H1 (cell line): ENCODE results near the gene CYYR1. TPM values are rescaled to one million over a fixed set of nuclear protein-coding genes. Genes with fewer than 3 reads are reported as not detected.
A peak's percentile ranks its signal among the peaks of the same experiment; 100 is the strongest.

Experiments used
- CTCF ChIA-PET: fragments of 300-600 bp; sonication (Branson Sonifier 250); formaldehyde crosslinking; loops from one replicate; lab custom pipeline; 2021; ENCODE audit not compliant: partially characterized antibody; lab: Charles Lee
- POLR2A ChIA-PET: fragments of 300-600 bp; sonication (Branson Sonifier 250); formaldehyde crosslinking; loops from one replicate; lab custom pipeline; 2021; ENCODE audit warnings: inconsistent platforms; ENCODE audit not compliant: partially characterized antibody; lab: Charles Lee
- DNase-seq, 2 experiments: peaks; one replicate each; pipeline versions ENCODE4 v3.0.0 to v3.0.0-alpha.2; 2010 to 2022; ENCODE audit warnings: low spot score in 2 of 2, low read depth in 1 of 2, mixed read lengths in 1 of 2
- FAIRE-seq: peaks from 2 replicates; lab custom pipeline; 2011; peaks lifted over from hg19 to GRCh38; lab: Jason Lieb, UNC
- H2AFZ ChIP-seq: 2 replicates; pipeline ENCODE4 v1.8.1; 2012; ENCODE audit warnings: low read length, inconsistent platforms
- H2AK5ac ChIP-seq: 2 replicates; pipeline ENCODE4 v1.6.1; 2013; ENCODE audit warnings: low read depth, low read length
- H2BK120ac ChIP-seq: replicated peaks from 2 replicates; pipeline ENCODE3; 2013; ENCODE audit warnings: low read depth, low read length, inconsistent platforms
- H2BK12ac ChIP-seq: 2 replicates; pipeline ENCODE4 v1.6.1; 2013; ENCODE audit warnings: low read depth, low read length
- H2BK15ac ChIP-seq: 2 replicates; pipeline ENCODE4 v1.6.1; 2013; ENCODE audit warnings: low read length
- H2BK20ac ChIP-seq: 2 replicates; pipeline ENCODE4 v1.6.1; 2013; ENCODE audit warnings: low read length
- H2BK5ac ChIP-seq: 2 replicates; pipeline ENCODE4 v1.6.1; 2013; ENCODE audit warnings: low read depth, low read length
- H3K14ac ChIP-seq: 2 replicates; pipeline ENCODE4 v1.6.1; 2013; ENCODE audit warnings: inconsistent platforms; ENCODE audit not compliant: insufficient read length
- H3K18ac ChIP-seq: 2 replicates; pipeline ENCODE4 v1.6.1; 2013; ENCODE audit warnings: low read length; ENCODE audit errors: extremely low read depth
- H3K23ac ChIP-seq: 2 replicates; pipeline ENCODE4 v1.6.1; 2013; ENCODE audit warnings: inconsistent platforms; ENCODE audit not compliant: insufficient read length
- H3K23me2 ChIP-seq: 2 replicates; pipeline ENCODE4 v1.6.1; 2013; ENCODE audit warnings: low read depth, low read length
- H3K27ac ChIP-seq: 2 replicates; pipeline ENCODE4 v1.6.1; 2011; ENCODE audit warnings: low read depth, low read length, inconsistent platforms
- H3K27me3 ChIP-seq, 4 experiments: replicated peaks in 1 of 4; 1 replicate in 1 of 4; 2 replicates in 3 of 4; pipeline versions ENCODE4 v1.6.1 to v1.8.1; 2011 to 2013; ENCODE audit warnings: low read length in 3 of 4, mild to moderate bottlenecking in 3 of 4, inconsistent platforms in 2 of 4, mixed read lengths in 2 of 4, moderate library complexity in 1 of 4; ENCODE audit not compliant: control insufficient read depth in 3 of 4, insufficient read depth in 3 of 4; ENCODE audit errors: extremely low read depth in 1 of 4
- H3K36me3 ChIP-seq, 4 experiments: 2 replicates each; pipeline versions ENCODE4 v1.6.1 to v1.8.1; 2011 to 2013; ENCODE audit warnings: mild to moderate bottlenecking in 4 of 4, low read length in 3 of 4, moderate library complexity in 2 of 4, control low read depth in 1 of 4, inconsistent platforms in 1 of 4; ENCODE audit not compliant: insufficient read depth in 4 of 4, control insufficient read depth in 2 of 4
- H3K4ac ChIP-seq: replicated peaks from 2 replicates; pipeline ENCODE3; 2013; ENCODE audit warnings: low read length, low read depth, mixed read lengths, inconsistent platforms; ENCODE audit not compliant: insufficient read length
- H3K4me1 ChIP-seq, 4 experiments: replicated peaks in 1 of 4; 1 replicate in 1 of 4; 2 replicates in 3 of 4; pipeline versions ENCODE4 v1.6.1 to v1.8.1; 2011 to 2013; ENCODE audit warnings: low read length in 3 of 4, inconsistent platforms in 2 of 4, mixed read lengths in 1 of 4; ENCODE audit not compliant: insufficient read depth in 4 of 4, control insufficient read depth in 3 of 4
- H3K4me2 ChIP-seq, 2 experiments: 2 replicates each; pipeline versions ENCODE4 v1.6.1 to v1.8.1; 2011 to 2013; ENCODE audit warnings: low read depth in 2 of 2, low read length in 2 of 2, control low read depth in 1 of 2, inconsistent platforms in 1 of 2, mild to moderate bottlenecking in 1 of 2; ENCODE audit not compliant: insufficient read depth in 1 of 2
- H3K4me3 ChIP-seq, 4 experiments: fragments of 200-600, 300-600 bp in 1 of 4; sonication (generic), shearing (Covaris generic), sonication (Bioruptor Twin) in 1 of 4; 2 replicates each; pipeline versions ENCODE4 v1.5.1 to v1.8.1; 2011 to 2016; ENCODE audit warnings: low read length in 4 of 4, low read depth in 3 of 4, control low read depth in 2 of 4, inconsistent platforms in 2 of 4, mild to moderate bottlenecking in 2 of 4, mixed read lengths in 1 of 4, moderate library complexity in 1 of 4; ENCODE audit not compliant: insufficient read depth in 2 of 4; ENCODE audit errors: extremely low read depth in 1 of 4
- H3K56ac ChIP-seq: replicated peaks from 2 replicates; pipeline ENCODE3; 2013; ENCODE audit warnings: low read depth, mild to moderate bottlenecking, mixed read lengths, low read length, inconsistent platforms; ENCODE audit not compliant: insufficient read length
- H3K79me1 ChIP-seq: 2 replicates; pipeline ENCODE4 v1.6.1; 2013; ENCODE audit warnings: low read depth, low read length, control low read depth
- H3K79me2 ChIP-seq, 2 experiments: 2 replicates each; pipeline versions ENCODE4 v1.6.1 to v1.8.1; 2012 to 2013; ENCODE audit warnings: low read length in 2 of 2, mild to moderate bottlenecking in 2 of 2, inconsistent platforms in 1 of 2; ENCODE audit not compliant: insufficient read depth in 2 of 2, control insufficient read depth in 1 of 2
- H3K9ac ChIP-seq, 4 experiments: replicated peaks in 1 of 4; 1 replicate in 1 of 4; 2 replicates in 3 of 4; pipeline versions ENCODE4 v1.6.1 to v1.8.1; 2011 to 2013; ENCODE audit warnings: low read depth in 3 of 4, low read length in 3 of 4, control low read depth in 2 of 4, mild to moderate bottlenecking in 2 of 4, moderate library complexity in 2 of 4, inconsistent platforms in 1 of 4; ENCODE audit errors: extremely low read depth in 1 of 4
- H3K9me3 ChIP-seq, 2 experiments: 2 replicates each; pipeline versions ENCODE4 v1.6.1 to v1.8.1; 2012 to 2013; ENCODE audit warnings: mild to moderate bottlenecking in 2 of 2, moderate library complexity in 2 of 2, control low read depth in 1 of 2, inconsistent platforms in 1 of 2, low read depth in 1 of 2, low read length in 1 of 2, mixed read lengths in 1 of 2; ENCODE audit not compliant: insufficient read depth in 2 of 2
- H4K20me1 ChIP-seq, 2 experiments: replicated peaks in 1 of 2; 2 replicates each; pipeline versions ENCODE3 to v1.8.1; 2011 to 2013; ENCODE audit warnings: inconsistent platforms in 2 of 2, low read length in 2 of 2, mild to moderate bottlenecking in 1 of 2; ENCODE audit not compliant: insufficient read depth in 2 of 2, control insufficient read depth in 1 of 2
- H4K5ac ChIP-seq: 2 replicates; pipeline ENCODE4 v1.6.1; 2013; ENCODE audit warnings: low read length, low read depth, mixed read lengths, inconsistent platforms; ENCODE audit not compliant: insufficient read length
- H4K8ac ChIP-seq: 2 replicates; pipeline ENCODE4 v1.8.0; 2013; ENCODE audit warnings: mild to moderate bottlenecking, moderate library complexity, low read length, inconsistent platforms; ENCODE audit not compliant: insufficient read depth; ENCODE audit errors: extremely low read depth
- H4K91ac ChIP-seq: replicated peaks from 2 replicates; pipeline ENCODE3; 2013; ENCODE audit warnings: low read length, mixed read lengths, inconsistent platforms; ENCODE audit not compliant: insufficient read length
- CBX5 ChIP-seq: fragments of 300-800, 300-1000 bp; sonication (generic); IDR thresholded peaks from 2 replicates; pipeline ENCODE4 v1.7.1; 2016; ENCODE audit warnings: antibody characterized with exemption, low read length, low read depth
- CHD2 ChIP-seq: IDR thresholded peaks from 2 replicates; pipeline ENCODE4 v1.6.1; 2012; ENCODE audit warnings: low read length, improper control_type of control experiment
- POLR2A ChIP-seq, 2 experiments: IDR thresholded peaks; 1 replicate in 1 of 2; 2 replicates in 1 of 2; pipeline ENCODE4 v1.6.1; 2011; ENCODE audit warnings: low read depth in 2 of 2, low read length in 2 of 2, mild to moderate bottlenecking in 2 of 2; ENCODE audit errors: control extremely low read depth in 1 of 2
- SUZ12 ChIP-seq: fragments of 200-600 bp; sonication (generic); IDR thresholded peaks from 2 replicates; pipeline ENCODE4 v1.6.1; 2012; ENCODE audit warnings: mild to moderate bottlenecking, inconsistent platforms, low read length, moderate library complexity, mixed read lengths
- WGBS, 2 experiments: shearing (Covaris generic) in 1 of 2; methylation state at CpG; one replicate each; pipeline versions ENCODE4 v1.1.6 to v1.1.7; 2013 to 2015; ENCODE audit warnings: low lambda C conversion rate in 2 of 2, mixed read lengths in 2 of 2, inconsistent platforms in 1 of 2, low coverage in 1 of 2, missing lambda C conversion rate in 1 of 2; ENCODE audit not compliant: insufficient replicate concordance in 2 of 2, insufficient coverage in 1 of 2, insufficient read length in 1 of 2; ENCODE audit errors: extremely low coverage in 1 of 2, missing lambda C conversion rate in 1 of 2; 5-methylcytosine and 5-hydroxymethylcytosine counted together
- polyA plus RNA-seq, 7 experiments: library from polyadenylated mRNA; depleted of rRNA in 3 of 7; stranded (reverse) in 5 of 7; unstranded in 2 of 7; fragments of >200 nt in 5 of 7; fragments of 200-250 nt in 2 of 7; gene quantifications; 1 replicate in 5 of 7; 2 replicates in 1 of 7; 4 replicates in 1 of 7; pipeline versions ENCODE4 v1.2.1 to v1.2.3, GENCODE V29; 2011 to 2013; ENCODE audit warnings: missing spikeins in 2 of 7, mixed read lengths in 2 of 7
- total RNA-seq: library from RNA; stranded (reverse); fragmentation: NEBNext Ultra II Directional; extraction: Animal tissue kit (Norgen Biotek cat#: 25700); gene quantifications from 2 replicates; pipeline ENCODE4 v1.2.1, GENCODE V29; 2021

Gene CYYR1
- total and polyA plus RNA-seq, 2 of the 8 experiments (the other 6 are each of a cell fraction or from before 2014, with no cell fraction given), result 12.2 to 37.9 TPM

GRCh38 chr21:26572076-26572701, 897 bp downstream of the CYYR1 start:
- peak overlapping the region; percentile 99; the same call in 1 of the 2 replicates for H4K8ac ChIP-seq
- peak overlapping the region; percentile 84 for H2BK5ac ChIP-seq
- H3K4ac ChIP-seq, result no peak overlapping the region
- no peak for DNase-seq
- H2BK12ac ChIP-seq, result no peak overlapping the region; the same call in 1 of the 2 replicates
- H2AK5ac ChIP-seq, result no peak overlapping the region
- H3K4me2 ChIP-seq, result peak overlapping the region; percentile 74 to 75
- H3K4me3 ChIP-seq, result peak overlapping the region; percentile 60 to 90 (median 86)
- peak overlapping the region; percentile 61 for H2BK120ac ChIP-seq
- peak overlapping the region; percentile 91 for H4K91ac ChIP-seq
- H2BK15ac ChIP-seq, result no peak overlapping the region
- H4K20me1 ChIP-seq, result no peaks in the 10 kb centered on the region
- no peak overlapping the region for H3K27ac ChIP-seq
- POLR2A ChIA-PET, result interaction anchor here (0.6 to 1.4 kb wide), 7 partner anchors 8 to 154 kb away, joined by 3 to 5 read pairs (median 3); no protein-coding TSS in a partner anchor
- peaks cover 0 to 57% of the 10 kb centered on the region in 2 experiments for H3K79me2 ChIP-seq
- no peak overlapping the region for H3K23ac ChIP-seq
- H3K14ac ChIP-seq, result no peak overlapping the region
- peak overlapping the region; percentile 64 for H2AFZ ChIP-seq
- no peaks in the 10 kb centered on the region for H3K79me1 ChIP-seq
- no peaks in the 10 kb centered on the region for H3K23me2 ChIP-seq
- peak overlapping the region; percentile 71 to 96 (median 92) for H3K9ac ChIP-seq
- CTCF ChIA-PET, result interaction anchor here (0.7 to 2.6 kb wide), 2 partner anchors 145 to 781 kb away, joined by 3 to 6 read pairs; no protein-coding TSS in a partner anchor
- H3K36me3 ChIP-seq, result no peaks in the 10 kb centered on the region; a peak in 1 of 8 replicates
- peaks cover 0 to 8% (median 0%) of the 10 kb centered on the region in 4 experiments; a peak in 1 of 7 replicates for H3K4me1 ChIP-seq
- no peak overlapping the region for H2BK20ac ChIP-seq
- H3K18ac ChIP-seq, result peak overlapping the region; percentile 92; the same call in 1 of the 2 replicates
- no peaks in the 10 kb centered on the region; a peak in 1 of 4 replicates for H3K9me3 ChIP-seq
- no peaks in the 10 kb centered on the region for H3K27me3 ChIP-seq
- peak overlapping the region; percentile 62 for H3K56ac ChIP-seq
- FAIRE-seq, result no peak
- WGBS, 2 experiments, result 2% methylated on average over 11 of the region's 11 CpGs; no CpG with 5 or more reads in 1 of the 2 experiments
- no peak overlapping the region for H4K5ac ChIP-seq
- no peak for TF ChIP-seq CHD2
- TF ChIP-seq SUZ12, result no peak
- no peak for TF ChIP-seq CBX5
- no peak for TF ChIP-seq POLR2A (IDR thresholded peaks at IDR 0.05; ENCODE audit: control extremely low read depth in 1 of 2, low read depth in 2 of 2, low read length in 2 of 2)
